ENCODE results near the gene ZNF513. TPM values are rescaled to one million over a fixed set of nuclear protein-coding genes. Genes with fewer than 3 reads are reported as not detected.

Gene ZNF513
- total RNA-seq, 1 donor, result 7.3 TPM

Other genes starting within 250 kb of the ZNF513 start
- gene PREB, start 246.1 kb downstream of the ZNF513 start, total RNA-seq (ENCODE audit: low replicate concordance), result 37.0 and 46.0 TPM in 2 replicates
- not detected in 2 replicates for gene PRR30, start 241.3 kb downstream of the ZNF513 start, total RNA-seq (ENCODE audit: low replicate concordance)
- 2.3 TPM in 1 of 2 replicates, not detected in the other for gene TCF23, start 231.7 kb downstream of the ZNF513 start, total RNA-seq (ENCODE audit: low replicate concordance)
- 135 and 216 TPM in 2 replicates for gene ATRAID, start 168.7 kb downstream of the ZNF513 start, total RNA-seq (ENCODE audit: low replicate concordance)
- 12.9 and 20.0 TPM in 2 replicates for gene SLC5A6, start 168.5 kb downstream of the ZNF513 start, total RNA-seq (ENCODE audit: low replicate concordance)
- gene CAD, start 163.4 kb downstream of the ZNF513 start, total RNA-seq (ENCODE audit: low replicate concordance), result 28.9 and 35.5 TPM in 2 replicates
- 0.09 and 0.25 TPM in 2 replicates for gene SLC30A3, start 117.7 kb downstream of the ZNF513 start, total RNA-seq (ENCODE audit: low replicate concordance)
- gene DNAJC5G, start 105.3 kb downstream of the ZNF513 start, total RNA-seq (ENCODE audit: low replicate concordance), result not detected in 2 replicates
- gene TRIM54, start 98.3 kb downstream of the ZNF513 start, total RNA-seq (ENCODE audit: low replicate concordance), result not detected in 2 replicates
- gene UCN, start 72.3 kb downstream of the ZNF513 start, total RNA-seq (ENCODE audit: low replicate concordance), result 0.27 and 1.1 TPM in 2 replicates
- gene MPV17, start 57.6 kb downstream of the ZNF513 start, total RNA-seq (ENCODE audit: low replicate concordance), result 37.7 and 92.8 TPM in 2 replicates
- 27.2 and 33.4 TPM in 2 replicates for gene GTF3C2, start 24.0 kb downstream of the ZNF513 start, total RNA-seq (ENCODE audit: low replicate concordance)
- gene EIF2B4, start 10.4 kb downstream of the ZNF513 start, total RNA-seq (ENCODE audit: low replicate concordance), result 28.5 and 29.7 TPM in 2 replicates
- gene SNX17, start 10.1 kb downstream of the ZNF513 start, total RNA-seq (ENCODE audit: low replicate concordance), result 102 and 125 TPM in 2 replicates
- 62.2 and 146 TPM in 2 replicates for gene PPM1G, start 28.9 kb upstream of the ZNF513 start, total RNA-seq (ENCODE audit: low replicate concordance)
- gene NRBP1, start 47.9 kb upstream of the ZNF513 start, total RNA-seq (ENCODE audit: low replicate concordance), result 40.1 and 118 TPM in 2 replicates
- gene KRTCAP3, start 61.6 kb upstream of the ZNF513 start, total RNA-seq (ENCODE audit: low replicate concordance), result not detected in 2 replicates
- 24.4 and 25.7 TPM in 2 replicates for gene IFT172, start 109.0 kb upstream of the ZNF513 start, total RNA-seq (ENCODE audit: low replicate concordance)
- 7.3 and 45.8 TPM in 2 replicates for gene FNDC4, start 114.5 kb upstream of the ZNF513 start, total RNA-seq (ENCODE audit: low replicate concordance)
- gene GCKR, start 116.1 kb upstream of the ZNF513 start, total RNA-seq (ENCODE audit: low replicate concordance), result 4.5 and 4.9 TPM in 2 replicates
- 32.2 and 34.7 TPM in 2 replicates for gene ZNF512, start 202.3 kb upstream of the ZNF513 start, total RNA-seq (ENCODE audit: low replicate concordance)
- gene CCDC121, start 248.3 kb upstream of the ZNF513 start, total RNA-seq (ENCODE audit: low replicate concordance), result 3.6 and 7.0 TPM in 2 replicates
- 40.2 and 49.0 TPM in 2 replicates for gene GPN1, start 248.3 kb upstream of the ZNF513 start, total RNA-seq (ENCODE audit: low replicate concordance)